Thoracic aorta (tissue), 2 donors: ENCODE results near the gene CPN1. TPM values are rescaled to one million over a fixed set of nuclear protein-coding genes. Genes with fewer than 3 reads are reported as not detected.

Experiments
- ATAC-seq: fragments of 150-250 bp; one replicate; pipeline ENCODE4 v1.8.0; 2017; ENCODE audit warnings: low read depth; ENCODE audit not compliant: insufficient number of reproducible peaks, low FRiP score
- DNase-seq: peaks from one replicate; pipeline ENCODE4 v3.0.0-alpha.2; 2020; ENCODE audit warnings: low spot score
- H3K27ac ChIP-seq, 2 donors: fragments of 200-600 bp; sonication (generic); 1 replicate in 1 of 2; 2 replicates in 1 of 2; pipeline ENCODE4 v1.5.1; 2016; ENCODE audit warnings: mild to moderate bottlenecking in 2 of 2, moderate library complexity in 2 of 2
- H3K27me3 ChIP-seq: fragments of 200-600 bp; sonication (generic); replicated peaks from 2 replicates; pipeline ENCODE4 v1.6.0; 2016; ENCODE audit warnings: mild to moderate bottlenecking; ENCODE audit not compliant: insufficient read depth
- H3K36me3 ChIP-seq: fragments of 200-600 bp; sonication (generic); one replicate; pipeline ENCODE4 v1.5.1; 2016
- H3K4me1 ChIP-seq, 2 donors: fragments of 200-600 bp; sonication (generic); 1 replicate in 1 of 2; 2 replicates in 1 of 2; pipeline versions ENCODE4 v1.5.1 to v1.6.0; 2016; ENCODE audit warnings: low read depth in 2 of 2, mild to moderate bottlenecking in 1 of 2; ENCODE audit not compliant: control insufficient read depth in 1 of 2
- H3K4me3 ChIP-seq: fragments of 200-600 bp; sonication (generic); 2 replicates; pipeline ENCODE4 v1.5.1; 2016; ENCODE audit warnings: mild to moderate bottlenecking
- H3K9me3 ChIP-seq: fragments of 200-600 bp; sonication (generic); 2 replicates; pipeline ENCODE4 v1.5.1; 2016
- CTCF ChIP-seq: fragments of 200-600 bp; sonication (generic); IDR thresholded peaks from one replicate; pipeline ENCODE4 v1.5.1; 2019; ENCODE audit warnings: antibody characterized with exemption
- total RNA-seq, 2 donors: library from RNA; depleted of rRNA; stranded (reverse); fragments of >200 nt; gene quantifications; one replicate each; pipeline versions ENCODE4 v1.1.0 to v1.2.3, GENCODE V29; 2016

The CPN1 gene
- total RNA-seq, 2 donors from 2014 or later = not detected

DNA sequence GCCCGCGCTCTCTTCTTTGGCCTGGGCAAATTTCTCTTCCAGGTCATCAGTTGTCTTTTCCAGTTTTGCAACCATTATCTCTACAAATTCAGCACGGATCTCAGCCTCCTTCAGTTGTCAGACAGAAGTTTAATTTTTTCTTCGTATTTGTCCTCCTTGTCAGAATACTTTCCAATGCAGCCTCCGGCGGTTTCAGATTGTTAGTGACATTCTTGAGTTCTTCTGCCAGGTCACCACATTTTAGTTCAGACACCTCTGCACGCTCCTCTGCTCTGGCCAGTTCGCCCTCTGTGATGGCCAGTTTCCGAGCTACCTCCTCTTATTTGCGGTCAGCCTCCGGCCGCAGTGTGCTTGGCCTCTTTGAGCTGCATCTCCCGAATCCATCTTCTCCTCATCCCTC is 32.8 kb upstream of the CPN1 start:
- ATAC-seq (no peak), DNase-seq (no peak)
- no peaks in the 10 kb centered on the region for H3K36me3 ChIP-seq
- no peak for TF ChIP-seq CTCF
- H3K9me3 ChIP-seq = no peaks in the 10 kb centered on the region
- no peaks in the 10 kb centered on the region for H3K27me3 ChIP-seq
- no peak overlapping the region for H3K4me3 ChIP-seq
- no peaks in the 10 kb centered on the region for H3K4me1 ChIP-seq
- H3K27ac ChIP-seq = no peak overlapping the region

- Histone ChIP-seq H3K36me3 (no peaks in the 10 kb centered on the region), H3K4me3 (no peak overlapping the region), H3K27ac (no peak overlapping the region), H3K4me1 (no peaks in the 10 kb centered on the region), H3K9me3 (no peaks in the 10 kb centered on the region), H3K27me3 (no peaks in the 10 kb centered on the region)
- no peak for TF ChIP-seq CTCF
- no peak for ATAC-seq
- no peak for DNase-seq
Observed at GRCh38 chr10:100109670-100110069, 28.0 kb upstream of the CPN1 start.

GRCh38 chr10:100106865-100107264 is 25.2 kb upstream of the CPN1 start:
- ATAC-seq (no peak), DNase-seq (no peak)
- Histone ChIP-seq H3K4me1 (no peaks in the 10 kb centered on the region), H3K9me3 (no peaks in the 10 kb centered on the region), H3K4me3 (no peak overlapping the region), H3K27ac (no peak overlapping the region), H3K27me3 (no peaks in the 10 kb centered on the region), H3K36me3 (no peaks in the 10 kb centered on the region)
- TF ChIP-seq CTCF = no peak

DNA sequence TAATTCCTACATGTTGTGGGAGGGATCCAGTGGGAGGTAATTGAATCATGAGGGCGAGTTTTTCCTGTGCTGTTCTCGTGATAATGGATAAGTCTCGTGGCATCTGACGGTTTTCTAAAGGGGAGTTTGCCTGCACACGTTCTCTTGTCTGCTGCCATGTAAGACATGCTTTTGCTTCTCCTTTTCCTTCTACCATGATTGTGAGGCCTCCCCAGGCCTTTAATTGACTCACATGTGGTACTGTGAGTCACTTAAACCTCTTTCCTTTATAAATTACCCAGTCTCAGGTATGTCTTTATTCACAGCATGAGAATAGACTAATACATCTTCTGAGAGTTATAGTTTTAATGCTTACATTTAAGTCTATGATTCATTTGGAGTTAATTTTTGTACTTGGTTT is 22.6 kb upstream of the CPN1 start:
- Histone ChIP-seq H3K27me3 (no peaks in the 10 kb centered on the region), H3K4me1 (peaks cover 0 to 1% of the 10 kb centered on the region in 2 donors), H3K27ac (no peak overlapping the region), H3K4me3 (no peak overlapping the region), H3K9me3 (no peaks in the 10 kb centered on the region), H3K36me3 (no peaks in the 10 kb centered on the region)
- DNase-seq (no peak), ATAC-seq (no peak)
- TF ChIP-seq CTCF = no peak

GRCh38 chr10:100103581-100103980 is 21.9 kb upstream of the CPN1 start:
- no peak overlapping the region for H3K27ac ChIP-seq
- H3K36me3 ChIP-seq = no peaks in the 10 kb centered on the region
- peaks cover 0 to 3% of the 10 kb centered on the region in 2 donors for H3K4me1 ChIP-seq
- no peak for TF ChIP-seq CTCF
- H3K4me3 ChIP-seq = no peak overlapping the region
- H3K9me3 ChIP-seq = no peaks in the 10 kb centered on the region
- H3K27me3 ChIP-seq = no peaks in the 10 kb centered on the region
- DNase-seq (no peak), ATAC-seq (no peak)
